ENCODE data around the gene RRP12.

DNA sequence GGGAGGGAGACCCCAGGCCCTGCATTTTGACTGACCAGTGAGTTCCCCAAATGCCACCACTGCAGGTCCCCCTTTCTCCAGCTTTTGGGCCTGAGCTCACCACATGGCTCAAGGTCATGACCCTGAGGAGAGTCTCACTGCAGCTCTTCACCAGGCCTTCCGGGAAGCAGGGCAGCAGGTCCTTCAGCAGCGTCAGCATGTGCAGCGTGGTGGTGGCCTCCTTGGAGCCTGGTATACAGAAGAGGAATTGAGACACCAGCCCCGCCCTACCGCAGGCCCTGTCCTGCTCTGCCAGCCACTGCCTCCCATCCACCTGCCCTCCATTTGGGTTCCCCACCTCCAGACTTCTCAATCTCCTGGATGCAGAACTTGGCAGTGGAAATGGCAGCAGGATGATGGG is 13.0 kb downstream of the RRP12 start:
- TF ChIP-seq EP300 (IDR thresholded peaks at IDR 0.05; ENCODE audit: low read length) (no peak), ZNF3 (CRISPR knock-in tag; IDR thresholded peaks at IDR 0.05) (no peak), NFIC (IDR thresholded peaks at IDR 0.05) (no peak), NELFE (IDR thresholded peaks at IDR 0.05; ENCODE audit: insufficient read depth, insufficient read length) (no peak)

All from K562 (cell line).